ENCODE results near the gene CACNG4.

DNA sequence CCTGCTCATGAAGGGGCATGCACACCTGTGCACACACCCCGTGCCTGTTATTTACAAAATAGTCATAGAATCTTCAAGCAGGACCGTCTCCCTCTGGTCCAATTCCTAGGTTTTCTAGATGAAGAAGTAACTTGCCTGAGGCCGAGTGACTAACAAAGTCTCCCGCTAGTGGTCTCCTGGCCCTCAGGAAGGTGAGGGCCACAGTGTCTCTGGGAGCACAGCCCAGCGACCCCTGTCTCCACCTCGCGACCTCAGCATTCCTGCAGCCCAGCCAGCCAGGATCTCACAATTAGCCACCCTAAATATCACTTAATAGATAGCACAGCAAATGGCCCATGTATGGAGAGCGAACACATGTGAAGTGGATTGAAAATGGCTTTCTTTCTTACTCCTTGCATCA lies 49.4 kb downstream of the CACNG4 start:
- TF ChIP-seq, protein P1, sequence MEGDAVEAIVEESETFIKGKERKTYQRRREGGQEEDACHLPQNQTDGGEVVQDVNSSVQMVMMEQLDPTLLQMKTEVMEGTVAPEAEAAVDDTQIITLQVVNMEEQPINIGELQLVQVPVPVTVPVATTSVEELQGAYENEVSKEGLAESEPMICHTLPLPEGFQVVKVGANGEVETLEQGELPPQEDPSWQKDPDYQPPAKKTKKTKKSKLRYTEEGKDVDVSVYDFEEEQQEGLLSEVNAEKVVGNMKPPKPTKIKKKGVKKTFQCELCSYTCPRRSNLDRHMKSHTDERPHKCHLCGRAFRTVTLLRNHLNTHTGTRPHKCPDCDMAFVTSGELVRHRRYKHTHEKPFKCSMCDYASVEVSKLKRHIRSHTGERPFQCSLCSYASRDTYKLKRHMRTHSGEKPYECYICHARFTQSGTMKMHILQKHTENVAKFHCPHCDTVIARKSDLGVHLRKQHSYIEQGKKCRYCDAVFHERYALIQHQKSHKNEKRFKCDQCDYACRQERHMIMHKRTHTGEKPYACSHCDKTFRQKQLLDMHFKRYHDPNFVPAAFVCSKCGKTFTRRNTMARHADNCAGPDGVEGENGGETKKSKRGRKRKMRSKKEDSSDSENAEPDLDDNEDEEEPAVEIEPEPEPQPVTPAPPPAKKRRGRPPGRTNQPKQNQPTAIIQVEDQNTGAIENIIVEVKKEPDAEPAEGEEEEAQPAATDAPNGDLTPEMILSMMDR (conservative IDR thresholded peaks at IDR 0.05): no peak
- no peak for TF ChIP-seq EZH2 (IDR thresholded peaks at IDR 0.05; ENCODE audit: low read depth)

All from PC-9 (cell line).